Liver (tissue), 9 donors: Measurements from ENCODE around the gene DPF3. TPM values are rescaled to one million over a fixed set of nuclear protein-coding genes. Genes with fewer than 3 reads are reported as not detected.

Source experiments
- DNase-seq: peaks from one replicate; pipeline ENCODE4 v3.0.0-alpha.2; 2017; ENCODE audit warnings: low spot score
- H3K27ac ChIP-seq, 2 donors: one replicate each; pipeline ENCODE4 v1.7.0; 2013; ENCODE audit warnings: inconsistent platforms in 2 of 2, low read length in 2 of 2, control low read depth in 1 of 2, low read depth in 1 of 2, mild to moderate bottlenecking in 1 of 2
- H3K27me3 ChIP-seq, 4 donors: one replicate each; pipeline versions ENCODE4 v1.6.1 to v1.7.0; 2013; ENCODE audit warnings: low read length in 3 of 4, inconsistent platforms in 1 of 4, mild to moderate bottlenecking in 1 of 4, moderate library complexity in 1 of 4; ENCODE audit not compliant: control insufficient read depth in 4 of 4, insufficient read depth in 4 of 4
- H3K36me3 ChIP-seq, 4 donors: one replicate each; pipeline versions ENCODE4 v1.6.1 to v1.7.0; 2013; ENCODE audit warnings: low read length in 3 of 4, mild to moderate bottlenecking in 3 of 4, low read depth in 1 of 4, moderate library complexity in 1 of 4; ENCODE audit not compliant: control insufficient read depth in 4 of 4, insufficient read depth in 3 of 4
- H3K4me1 ChIP-seq, 4 donors: one replicate each; pipeline versions ENCODE4 v1.6.1 to v1.7.0; 2013; ENCODE audit warnings: low read length in 3 of 4, mild to moderate bottlenecking in 3 of 4, moderate library complexity in 1 of 4; ENCODE audit not compliant: control insufficient read depth in 4 of 4, insufficient read depth in 4 of 4
- H3K4me3 ChIP-seq, 3 donors: one replicate each; pipeline versions ENCODE4 v1.6.1 to v1.7.0; 2013; ENCODE audit warnings: low read length in 3 of 3, control low read depth in 1 of 3, low read depth in 1 of 3, mild to moderate bottlenecking in 1 of 3
- H3K9ac ChIP-seq, 2 donors: one replicate each; pipeline ENCODE4 v1.7.0; 2013; ENCODE audit warnings: low read length in 2 of 2, mild to moderate bottlenecking in 2 of 2, moderate library complexity in 2 of 2, control low read depth in 1 of 2, low read depth in 1 of 2
- H3K9me3 ChIP-seq, 4 donors: one replicate each; pipeline versions ENCODE4 v1.6.1 to v1.7.0; 2013; ENCODE audit warnings: low read length in 3 of 4; ENCODE audit not compliant: control insufficient read depth in 4 of 4
- EGR1 ChIP-seq, 2 donors: IDR thresholded peaks; 2 replicates each; pipeline ENCODE4 v1.6.1; 2016 to 2018; ENCODE audit warnings: antibody characterized with exemption in 2 of 2, low read depth in 2 of 2
- FOXA1 ChIP-seq: IDR thresholded peaks from 2 replicates; pipeline ENCODE4 v1.6.1; 2016; ENCODE audit warnings: antibody characterized with exemption
- GABPA ChIP-seq, 2 donors: IDR thresholded peaks in 1 of 2; conservative IDR thresholded peaks in 1 of 2; 2 replicates each; pipeline ENCODE4 v1.6.1; 2016; ENCODE audit warnings: antibody characterized with exemption in 2 of 2, mild to moderate bottlenecking in 1 of 2, moderate library complexity in 1 of 2
- HNF4G ChIP-seq: IDR thresholded peaks from 2 replicates; pipeline ENCODE4 v1.6.1; 2016; ENCODE audit warnings: antibody characterized with exemption
- JUND ChIP-seq, 2 donors: IDR thresholded peaks; 2 replicates each; pipeline ENCODE4 v1.6.1; 2016; ENCODE audit warnings: antibody characterized with exemption in 2 of 2
- RAD21 ChIP-seq, 2 donors: IDR thresholded peaks; 2 replicates each; pipeline ENCODE4 v1.6.1; 2016; ENCODE audit warnings: antibody characterized with exemption in 2 of 2, mild to moderate bottlenecking in 2 of 2
- RXRA ChIP-seq, 2 donors: IDR thresholded peaks; 2 replicates each; pipeline ENCODE4 v1.6.1; 2017 to 2018; ENCODE audit warnings: antibody characterized with exemption in 2 of 2, mild to moderate bottlenecking in 1 of 2
- SP1 ChIP-seq: IDR thresholded peaks from 2 replicates; pipeline ENCODE4 v1.6.1; 2018; ENCODE audit warnings: antibody characterized with exemption, mild to moderate bottlenecking
- TAF1 ChIP-seq: conservative IDR thresholded peaks from 2 replicates; pipeline ENCODE4 v1.6.1; 2016; ENCODE audit warnings: antibody characterized with exemption, mild to moderate bottlenecking
- WGBS: extraction: QIAGEN DNeasy Blood & Tissue Kit; methylation state at CpG from one replicate; pipeline ENCODE4 v1.1.7; 2013; 5-methylcytosine and 5-hydroxymethylcytosine counted together
- polyA plus RNA-seq, 2 donors: library from polyadenylated mRNA; stranded (reverse) in 1 of 2; unstranded in 1 of 2; fragments of 200-250 nt in 1 of 2; fragments of >200 nt in 1 of 2; fragmentation: Nextera tagmentation in 1 of 2; extraction: Ambion mirVana in 1 of 2; gene quantifications; one replicate each; pipeline versions ENCODE4 v1.2.1 to v1.2.3, GENCODE V29; 2013 to 2015
- total RNA-seq, 2 donors: library from RNA; depleted of rRNA; stranded (reverse); fragments of >200 nt; gene quantifications; one replicate each; pipeline ENCODE4 v1.2.3, GENCODE V29; 2014
- TF ChIP-seq, protein P1 (sequence below): fragments of 150-350 bp; IDR thresholded peaks from 2 replicates; pipeline ENCODE4 v1.5.1; 2017; ENCODE audit warnings: improper control_type of control experiment, low read depth, low read length; ENCODE audit not compliant: missing input control
- TF ChIP-seq, protein P2 (sequence below): IDR thresholded peaks from 2 replicates; pipeline ENCODE4 v1.6.1; 2016; ENCODE audit warnings: antibody characterized with exemption
- TF ChIP-seq, protein P3 (sequence below): IDR thresholded peaks from 2 replicates; pipeline ENCODE4 v1.6.1; 2016; ENCODE audit warnings: antibody characterized with exemption, mild to moderate bottlenecking
- donor health status: healthy.
- donor health status: healthy.
- donor health status: healthy.
- donor health status: healthy.
- donor health status: healthy.

The DPF3 gene
- total and polyA plus RNA-seq, 4 donors, result 1.1 to 23.2 (median 2.5) TPM

DNA sequence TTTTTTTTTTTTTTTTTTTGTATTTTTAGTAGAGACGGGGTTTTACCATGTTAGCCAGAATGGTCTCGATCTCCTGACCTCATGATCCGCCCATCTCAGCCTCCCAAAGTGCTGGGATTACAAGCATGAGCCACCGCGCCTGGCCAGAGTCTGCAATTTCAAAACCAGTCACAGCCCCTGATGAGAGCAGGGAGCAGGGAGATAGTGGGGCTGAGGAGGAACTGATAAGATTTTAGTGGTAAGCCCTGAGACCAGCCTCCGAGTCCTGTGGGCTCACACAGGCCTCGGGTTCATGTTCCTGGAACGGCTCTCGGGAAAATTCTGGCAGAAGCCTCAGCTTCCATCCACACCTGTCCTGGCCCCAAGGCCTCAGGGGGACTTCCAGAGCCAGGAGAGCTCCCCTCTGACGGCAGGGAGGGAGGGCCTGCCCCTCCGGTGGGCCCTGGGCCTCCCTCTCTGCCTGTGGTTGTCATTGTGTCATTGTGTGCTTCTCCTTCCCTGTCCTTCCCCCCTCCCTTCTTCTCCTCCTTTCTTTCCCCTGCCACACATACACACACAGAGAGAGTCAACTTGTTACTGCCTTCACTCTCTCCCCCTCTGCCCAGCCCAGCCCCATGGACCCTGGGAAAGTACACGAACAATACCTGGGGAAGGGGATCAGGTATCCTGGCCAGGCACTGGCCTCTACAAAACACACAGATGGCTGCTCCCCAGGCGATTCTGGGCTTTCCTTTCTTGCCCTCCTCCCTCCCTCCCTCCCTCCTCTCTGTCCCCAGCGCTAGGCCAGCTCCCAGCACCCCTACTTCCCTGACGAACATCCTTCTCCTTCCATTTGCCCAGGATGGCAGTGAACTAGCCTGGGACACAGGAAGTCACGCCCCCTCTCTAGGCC lies 294.1 kb downstream of the DPF3 start:
- no peaks in the 10 kb centered on the region for H3K9me3 ChIP-seq
- no peak for TF ChIP-seq EGR1 (IDR thresholded peaks at IDR 0.05; ENCODE audit: low read depth in 2 of 2)
- TF ChIP-seq TAF1, result no peak
- H3K4me1 ChIP-seq, result peaks cover 0 to 9% (median 0%) of the 10 kb centered on the region in 4 donors
- 87% methylated on average over 16 of the region's 16 CpGs for WGBS
- no peaks in the 10 kb centered on the region for H3K36me3 ChIP-seq
- no peak for DNase-seq
- no peak overlapping the region for H3K4me3 ChIP-seq
- H3K27ac ChIP-seq, result no peak overlapping the region
- H3K9ac ChIP-seq, result no peak overlapping the region
- H3K27me3 ChIP-seq, result no peaks in the 10 kb centered on the region

DNA sequence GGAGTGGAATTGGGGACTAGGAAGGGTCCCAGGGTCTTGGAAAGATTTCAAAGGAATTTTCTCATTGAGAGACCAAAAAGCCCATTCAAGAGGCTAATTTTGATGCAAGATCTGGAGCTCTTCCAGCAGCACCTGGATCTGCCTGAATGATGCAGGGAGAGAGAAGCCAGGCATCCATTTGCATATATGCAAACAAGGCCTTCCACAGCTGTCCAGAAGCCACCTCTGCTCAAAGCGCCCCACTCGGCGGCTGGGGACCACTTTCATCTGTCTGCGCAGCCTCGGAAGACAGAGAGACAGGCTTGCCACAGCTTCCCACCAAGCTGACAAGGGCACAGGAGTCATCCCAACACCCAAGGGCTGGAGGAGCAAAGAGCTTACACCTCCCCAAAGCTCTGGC lies 295.6 kb downstream of the DPF3 start:
- no peaks in the 10 kb centered on the region for H3K9me3 ChIP-seq
- TF ChIP-seq JUND (IDR thresholded peaks at IDR 0.05) (no peak), SP1 (no peak), EGR1 (IDR thresholded peaks at IDR 0.05; ENCODE audit: low read depth in 2 of 2) (no peak), RXRA (IDR thresholded peaks at IDR 0.05) (no peak), FOXA1 (no peak), TAF1 (no peak), GABPA (IDR thresholded peaks at IDR 0.05 in 1 of 2, conservative IDR thresholded peaks at IDR 0.05 in 1 of 2) (no peak), RAD21 (IDR thresholded peaks at IDR 0.05) (no peak), HNF4G (no peak)
- TF ChIP-seq, protein P1, sequence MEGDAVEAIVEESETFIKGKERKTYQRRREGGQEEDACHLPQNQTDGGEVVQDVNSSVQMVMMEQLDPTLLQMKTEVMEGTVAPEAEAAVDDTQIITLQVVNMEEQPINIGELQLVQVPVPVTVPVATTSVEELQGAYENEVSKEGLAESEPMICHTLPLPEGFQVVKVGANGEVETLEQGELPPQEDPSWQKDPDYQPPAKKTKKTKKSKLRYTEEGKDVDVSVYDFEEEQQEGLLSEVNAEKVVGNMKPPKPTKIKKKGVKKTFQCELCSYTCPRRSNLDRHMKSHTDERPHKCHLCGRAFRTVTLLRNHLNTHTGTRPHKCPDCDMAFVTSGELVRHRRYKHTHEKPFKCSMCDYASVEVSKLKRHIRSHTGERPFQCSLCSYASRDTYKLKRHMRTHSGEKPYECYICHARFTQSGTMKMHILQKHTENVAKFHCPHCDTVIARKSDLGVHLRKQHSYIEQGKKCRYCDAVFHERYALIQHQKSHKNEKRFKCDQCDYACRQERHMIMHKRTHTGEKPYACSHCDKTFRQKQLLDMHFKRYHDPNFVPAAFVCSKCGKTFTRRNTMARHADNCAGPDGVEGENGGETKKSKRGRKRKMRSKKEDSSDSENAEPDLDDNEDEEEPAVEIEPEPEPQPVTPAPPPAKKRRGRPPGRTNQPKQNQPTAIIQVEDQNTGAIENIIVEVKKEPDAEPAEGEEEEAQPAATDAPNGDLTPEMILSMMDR, result no peak
- TF ChIP-seq, protein P2, sequence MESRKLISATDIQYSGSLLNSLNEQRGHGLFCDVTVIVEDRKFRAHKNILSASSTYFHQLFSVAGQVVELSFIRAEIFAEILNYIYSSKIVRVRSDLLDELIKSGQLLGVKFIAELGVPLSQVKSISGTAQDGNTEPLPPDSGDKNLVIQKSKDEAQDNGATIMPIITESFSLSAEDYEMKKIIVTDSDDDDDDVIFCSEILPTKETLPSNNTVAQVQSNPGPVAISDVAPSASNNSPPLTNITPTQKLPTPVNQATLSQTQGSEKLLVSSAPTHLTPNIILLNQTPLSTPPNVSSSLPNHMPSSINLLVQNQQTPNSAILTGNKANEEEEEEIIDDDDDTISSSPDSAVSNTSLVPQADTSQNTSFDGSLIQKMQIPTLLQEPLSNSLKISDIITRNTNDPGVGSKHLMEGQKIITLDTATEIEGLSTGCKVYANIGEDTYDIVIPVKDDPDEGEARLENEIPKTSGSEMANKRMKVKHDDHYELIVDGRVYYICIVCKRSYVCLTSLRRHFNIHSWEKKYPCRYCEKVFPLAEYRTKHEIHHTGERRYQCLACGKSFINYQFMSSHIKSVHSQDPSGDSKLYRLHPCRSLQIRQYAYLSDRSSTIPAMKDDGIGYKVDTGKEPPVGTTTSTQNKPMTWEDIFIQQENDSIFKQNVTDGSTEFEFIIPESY, result no peak
- TF ChIP-seq, protein P3, sequence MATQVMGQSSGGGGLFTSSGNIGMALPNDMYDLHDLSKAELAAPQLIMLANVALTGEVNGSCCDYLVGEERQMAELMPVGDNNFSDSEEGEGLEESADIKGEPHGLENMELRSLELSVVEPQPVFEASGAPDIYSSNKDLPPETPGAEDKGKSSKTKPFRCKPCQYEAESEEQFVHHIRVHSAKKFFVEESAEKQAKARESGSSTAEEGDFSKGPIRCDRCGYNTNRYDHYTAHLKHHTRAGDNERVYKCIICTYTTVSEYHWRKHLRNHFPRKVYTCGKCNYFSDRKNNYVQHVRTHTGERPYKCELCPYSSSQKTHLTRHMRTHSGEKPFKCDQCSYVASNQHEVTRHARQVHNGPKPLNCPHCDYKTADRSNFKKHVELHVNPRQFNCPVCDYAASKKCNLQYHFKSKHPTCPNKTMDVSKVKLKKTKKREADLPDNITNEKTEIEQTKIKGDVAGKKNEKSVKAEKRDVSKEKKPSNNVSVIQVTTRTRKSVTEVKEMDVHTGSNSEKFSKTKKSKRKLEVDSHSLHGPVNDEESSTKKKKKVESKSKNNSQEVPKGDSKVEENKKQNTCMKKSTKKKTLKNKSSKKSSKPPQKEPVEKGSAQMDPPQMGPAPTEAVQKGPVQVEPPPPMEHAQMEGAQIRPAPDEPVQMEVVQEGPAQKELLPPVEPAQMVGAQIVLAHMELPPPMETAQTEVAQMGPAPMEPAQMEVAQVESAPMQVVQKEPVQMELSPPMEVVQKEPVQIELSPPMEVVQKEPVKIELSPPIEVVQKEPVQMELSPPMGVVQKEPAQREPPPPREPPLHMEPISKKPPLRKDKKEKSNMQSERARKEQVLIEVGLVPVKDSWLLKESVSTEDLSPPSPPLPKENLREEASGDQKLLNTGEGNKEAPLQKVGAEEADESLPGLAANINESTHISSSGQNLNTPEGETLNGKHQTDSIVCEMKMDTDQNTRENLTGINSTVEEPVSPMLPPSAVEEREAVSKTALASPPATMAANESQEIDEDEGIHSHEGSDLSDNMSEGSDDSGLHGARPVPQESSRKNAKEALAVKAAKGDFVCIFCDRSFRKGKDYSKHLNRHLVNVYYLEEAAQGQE, result no peak
- no peak overlapping the region for H3K4me3 ChIP-seq
- H3K4me1 ChIP-seq, result peaks cover 0 to 11% (median 0%) of the 10 kb centered on the region in 4 donors
- H3K27ac ChIP-seq, result no peak overlapping the region
- no peaks in the 10 kb centered on the region for H3K27me3 ChIP-seq
- no peak for DNase-seq
- WGBS, result 96% methylated on average over 5 of the region's 5 CpGs
- H3K36me3 ChIP-seq, result no peaks in the 10 kb centered on the region
- H3K9ac ChIP-seq, result no peak overlapping the region
